Lower leg skin (tissue), 3 donors: ENCODE results near the gene ARAP1.

Experiments
- CTCF ChIP-seq, 3 donors: fragments of 450-650 bp; IDR thresholded peaks; one replicate each; pipeline ENCODE4 v1.5.1; 2016; ENCODE audit warnings: antibody characterized with exemption in 3 of 3, mild to moderate bottlenecking in 3 of 3, moderate library complexity in 2 of 3
- POLR2A ChIP-seq, 2 donors: fragments of 450-650 bp; IDR thresholded peaks; one replicate each; pipeline ENCODE4 v1.6.1; 2016 to 2017; ENCODE audit warnings: antibody characterized with exemption in 2 of 2, mild to moderate bottlenecking in 1 of 2, moderate library complexity in 1 of 2

- TF ChIP-seq CTCF (IDR thresholded peaks at IDR 0.05) = no peak
- no peak for TF ChIP-seq POLR2A (IDR thresholded peaks at IDR 0.05)
Observed at GRCh38 chr11:72704028-72704782, 48.0 kb downstream of the ARAP1 start.
